Fibroblast of lung (primary cell): ENCODE results near the gene ID2. TPM values are rescaled to one million over a fixed set of nuclear protein-coding genes. Genes with fewer than 3 reads are reported as not detected.

Source experiments
- DNase-seq, 2 donors: peaks; one replicate each; pipeline versions ENCODE4 v3.0.0 to v3.0.0-alpha.2; 2010; ENCODE audit warnings: low read depth in 2 of 2
- H2AFZ ChIP-seq: 2 replicates; pipeline ENCODE4 v1.5.1; 2012; ENCODE audit warnings: low read length, control low read depth, inconsistent platforms
- H3K27ac ChIP-seq: 2 replicates; pipeline ENCODE4 v1.5.1; 2011; ENCODE audit warnings: low read length, control low read depth; ENCODE audit not compliant: insufficient read depth
- H3K27me3 ChIP-seq: 2 replicates; pipeline ENCODE4 v1.5.1; 2011; ENCODE audit warnings: mild to moderate bottlenecking, low read length; ENCODE audit not compliant: control insufficient read depth, insufficient read depth
- H3K36me3 ChIP-seq: 2 replicates; pipeline ENCODE4 v1.5.1; 2011; ENCODE audit warnings: low read length; ENCODE audit not compliant: control insufficient read depth, insufficient read depth
- H3K4me1 ChIP-seq: 2 replicates; pipeline ENCODE4 v1.5.1; 2011; ENCODE audit warnings: low read length; ENCODE audit not compliant: control insufficient read depth, insufficient read depth; ENCODE audit errors: extremely low read depth
- H3K4me2 ChIP-seq: 2 replicates; pipeline ENCODE4 v1.5.1; 2011; ENCODE audit warnings: low read length, control low read depth; ENCODE audit not compliant: insufficient read depth; ENCODE audit errors: extremely low read depth
- H3K4me3 ChIP-seq, 4 experiments: fragments of 200-600 bp in 1 of 4; sonication (generic) in 1 of 4; replicated peaks in 1 of 4; 2 replicates each; pipeline ENCODE4 v1.5.1; 2011 to 2016; ENCODE audit warnings: low read length in 4 of 4, low read depth in 3 of 4, mild to moderate bottlenecking in 3 of 4, control low read depth in 2 of 4, inconsistent platforms in 1 of 4, mixed read lengths in 1 of 4; ENCODE audit not compliant: insufficient read depth in 1 of 4; ENCODE audit errors: control extremely low read depth in 1 of 4
- H3K79me2 ChIP-seq: 2 replicates; pipeline ENCODE4 v1.5.1; 2012; ENCODE audit warnings: mild to moderate bottlenecking, low read length, inconsistent platforms; ENCODE audit not compliant: control insufficient read depth, insufficient read depth
- H3K9ac ChIP-seq: 2 replicates; pipeline ENCODE4 v1.5.1; 2011; ENCODE audit warnings: mild to moderate bottlenecking, low read length, control low read depth; ENCODE audit not compliant: insufficient read depth
- H3K9me3 ChIP-seq: 2 replicates; pipeline ENCODE4 v1.5.1; 2012; ENCODE audit warnings: low read depth, low read length; ENCODE audit not compliant: control insufficient read depth, insufficient read depth
- H4K20me1 ChIP-seq: 2 replicates; pipeline ENCODE4 v1.5.1; 2011; ENCODE audit warnings: low read length; ENCODE audit not compliant: control insufficient read depth, insufficient read depth; ENCODE audit errors: extremely low read depth
- EZH2 ChIP-seq: IDR thresholded peaks from 2 replicates; pipeline ENCODE4 v1.5.1; 2012; ENCODE audit warnings: low read length, control low read depth, mild to moderate bottlenecking; ENCODE audit errors: missing control alignments
- polyA plus RNA-seq, 2 donors: library from polyadenylated mRNA; depleted of rRNA in 1 of 2; stranded (reverse) in 1 of 2; unstranded in 1 of 2; fragments of >200 nt; gene quantifications; 2 replicates each; pipeline ENCODE4 v1.2.1, GENCODE V29; 2011 to 2012; ENCODE audit warnings: missing spikeins in 1 of 2
- total RNA-seq: library from RNA; depleted of rRNA; stranded (reverse); fragments of >200 nt; gene quantifications from 2 replicates; pipeline ENCODE4 v1.2.1, GENCODE V29; 2014
- TF ChIP-seq, protein P1 (sequence below), 2 donors: IDR thresholded peaks in 1 of 2; conservative IDR thresholded peaks in 1 of 2; 1 replicate in 1 of 2; 2 replicates in 1 of 2; pipeline ENCODE4 v1.5.1; 2011 to 2012; ENCODE audit warnings: low read length in 2 of 2, control low read depth in 1 of 2, inconsistent platforms in 1 of 2, low read depth in 1 of 2, mild to moderate bottlenecking in 1 of 2

The ID2 gene
- total and polyA plus RNA-seq, 2 donors (not counting 1 experiment from before 2014, with no cell fraction given) = 23.1 to 66.6 TPM

DNA sequence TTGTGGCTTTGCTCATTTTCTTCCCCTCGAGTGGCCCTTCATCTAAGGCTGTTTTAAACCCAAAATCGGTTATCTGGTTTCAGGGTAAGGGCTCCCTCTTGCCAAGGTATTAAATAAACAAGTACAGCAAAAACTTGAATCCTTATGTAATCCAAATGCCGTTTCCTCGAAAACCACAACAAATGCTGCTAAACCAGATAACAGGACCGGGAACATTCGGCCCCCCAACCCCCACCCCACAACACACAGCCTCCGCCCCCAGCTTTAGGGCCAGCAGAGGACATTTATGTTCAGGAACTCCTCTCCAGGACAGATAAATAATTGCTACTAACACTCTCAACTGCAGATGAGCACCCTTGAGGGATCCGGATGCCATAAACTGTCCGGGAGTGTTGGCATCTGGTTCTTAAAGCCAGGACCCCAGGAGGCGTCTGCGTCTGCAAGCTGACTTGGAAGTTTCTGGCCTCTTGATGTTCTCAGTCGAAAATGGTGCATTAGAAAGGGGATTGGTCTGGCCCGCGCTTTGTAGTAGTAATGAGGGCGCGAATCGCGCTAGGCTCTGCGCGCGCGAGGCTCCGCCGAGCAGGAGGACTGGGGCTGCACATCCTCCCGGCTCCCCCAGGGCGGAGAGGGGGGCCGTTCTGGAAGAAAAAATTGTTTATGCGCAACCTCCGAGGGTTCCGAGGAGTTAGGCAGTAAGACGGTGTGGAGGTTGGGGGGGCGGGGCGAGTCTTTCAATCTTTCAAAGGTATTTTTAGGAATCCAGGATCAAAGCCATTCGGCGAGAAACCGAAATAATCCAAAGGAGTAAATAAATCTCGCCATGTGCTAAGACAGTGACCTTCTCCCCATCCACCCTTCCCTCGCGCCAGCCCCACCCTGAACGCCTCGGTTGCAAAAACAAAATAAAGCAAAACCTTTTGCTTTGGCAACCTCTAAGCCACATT, 3.9 kb upstream of the ID2 start:
- Histone ChIP-seq H3K36me3 (no peaks in the 10 kb centered on the region), H3K4me1 (peaks cover 21% of the 10 kb centered on the region), H3K27ac (peak overlapping the region; percentile 79), H2AFZ (no peak overlapping the region), H3K27me3 (no peaks in the 10 kb centered on the region), H3K9ac (peak overlapping the region; percentile 67), H3K4me3 (peak overlapping the region; percentile 42 to 57 (median 48)), H3K79me2 (peaks cover 10% of the 10 kb centered on the region), H3K9me3 (no peaks in the 10 kb centered on the region), H4K20me1 (no peaks in the 10 kb centered on the region), H3K4me2 (peak overlapping the region; percentile 86)
- TF ChIP-seq, protein P1, sequence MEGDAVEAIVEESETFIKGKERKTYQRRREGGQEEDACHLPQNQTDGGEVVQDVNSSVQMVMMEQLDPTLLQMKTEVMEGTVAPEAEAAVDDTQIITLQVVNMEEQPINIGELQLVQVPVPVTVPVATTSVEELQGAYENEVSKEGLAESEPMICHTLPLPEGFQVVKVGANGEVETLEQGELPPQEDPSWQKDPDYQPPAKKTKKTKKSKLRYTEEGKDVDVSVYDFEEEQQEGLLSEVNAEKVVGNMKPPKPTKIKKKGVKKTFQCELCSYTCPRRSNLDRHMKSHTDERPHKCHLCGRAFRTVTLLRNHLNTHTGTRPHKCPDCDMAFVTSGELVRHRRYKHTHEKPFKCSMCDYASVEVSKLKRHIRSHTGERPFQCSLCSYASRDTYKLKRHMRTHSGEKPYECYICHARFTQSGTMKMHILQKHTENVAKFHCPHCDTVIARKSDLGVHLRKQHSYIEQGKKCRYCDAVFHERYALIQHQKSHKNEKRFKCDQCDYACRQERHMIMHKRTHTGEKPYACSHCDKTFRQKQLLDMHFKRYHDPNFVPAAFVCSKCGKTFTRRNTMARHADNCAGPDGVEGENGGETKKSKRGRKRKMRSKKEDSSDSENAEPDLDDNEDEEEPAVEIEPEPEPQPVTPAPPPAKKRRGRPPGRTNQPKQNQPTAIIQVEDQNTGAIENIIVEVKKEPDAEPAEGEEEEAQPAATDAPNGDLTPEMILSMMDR (conservative IDR thresholded peaks at IDR 0.05 in 1 of 2, IDR thresholded peaks at IDR 0.05 in 1 of 2; ENCODE audit: low read depth in 1 of 2, low read length in 2 of 2) = no peak
- TF ChIP-seq EZH2 = no peak
- peak; percentile 58 to 87 for DNase-seq

GRCh38 chr2:8678731-8679566, 2.9 kb upstream of the ID2 start:
- TF ChIP-seq, protein P1 (conservative IDR thresholded peaks at IDR 0.05 in 1 of 2, IDR thresholded peaks at IDR 0.05 in 1 of 2; ENCODE audit: low read depth in 1 of 2, low read length in 2 of 2) = no peak
- TF ChIP-seq EZH2 = no peak
- H3K9me3 ChIP-seq = no peaks in the 10 kb centered on the region
- peak overlapping the region; percentile 97 for H3K4me2 ChIP-seq
- no peaks in the 10 kb centered on the region for H4K20me1 ChIP-seq
- peak; percentile 93 to 95 for DNase-seq
- peak overlapping the region; percentile 44 to 68 (median 55) for H3K4me3 ChIP-seq
- no peak overlapping the region for H2AFZ ChIP-seq
- H3K36me3 ChIP-seq = no peaks in the 10 kb centered on the region
- peaks cover 15% of the 10 kb centered on the region for H3K79me2 ChIP-seq
- H3K27ac ChIP-seq = peak overlapping the region; percentile 96
- no peaks in the 10 kb centered on the region for H3K27me3 ChIP-seq
- peak overlapping the region; percentile 79 for H3K9ac ChIP-seq
- peaks cover 21% of the 10 kb centered on the region for H3K4me1 ChIP-seq

GRCh38 chr2:8679567-8679826, 2.4 kb upstream of the ID2 start:
- Histone ChIP-seq H3K4me2 (peak overlapping the region; percentile 97), H3K9ac (peak overlapping the region; percentile 79), H3K9me3 (no peaks in the 10 kb centered on the region), H3K27me3 (no peaks in the 10 kb centered on the region), H3K27ac (peak overlapping the region; percentile 96), H3K79me2 (peaks cover 16% of the 10 kb centered on the region), H3K36me3 (no peaks in the 10 kb centered on the region), H2AFZ (no peak overlapping the region), H3K4me3 (peak overlapping the region; percentile 44 to 68 (median 55)), H3K4me1 (peaks cover 21% of the 10 kb centered on the region), H4K20me1 (no peaks in the 10 kb centered on the region)
- no peak for DNase-seq
- TF ChIP-seq, protein P1 (conservative IDR thresholded peaks at IDR 0.05 in 1 of 2, IDR thresholded peaks at IDR 0.05 in 1 of 2; ENCODE audit: low read depth in 1 of 2, low read length in 2 of 2) = no peak
- no peak for TF ChIP-seq EZH2
